ENCODE measurements around the gene ZFAND2A.
"Not testable (repeated sequence)": the region's sequence is repeated elsewhere in the genome, so short reads cannot be mapped to it uniquely, and the experiment has no call there.

The ZFAND2A gene, protein sequence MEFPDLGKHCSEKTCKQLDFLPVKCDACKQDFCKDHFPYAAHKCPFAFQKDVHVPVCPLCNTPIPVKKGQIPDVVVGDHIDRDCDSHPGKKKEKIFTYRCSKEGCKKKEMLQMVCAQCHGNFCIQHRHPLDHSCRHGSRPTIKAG

DNA sequence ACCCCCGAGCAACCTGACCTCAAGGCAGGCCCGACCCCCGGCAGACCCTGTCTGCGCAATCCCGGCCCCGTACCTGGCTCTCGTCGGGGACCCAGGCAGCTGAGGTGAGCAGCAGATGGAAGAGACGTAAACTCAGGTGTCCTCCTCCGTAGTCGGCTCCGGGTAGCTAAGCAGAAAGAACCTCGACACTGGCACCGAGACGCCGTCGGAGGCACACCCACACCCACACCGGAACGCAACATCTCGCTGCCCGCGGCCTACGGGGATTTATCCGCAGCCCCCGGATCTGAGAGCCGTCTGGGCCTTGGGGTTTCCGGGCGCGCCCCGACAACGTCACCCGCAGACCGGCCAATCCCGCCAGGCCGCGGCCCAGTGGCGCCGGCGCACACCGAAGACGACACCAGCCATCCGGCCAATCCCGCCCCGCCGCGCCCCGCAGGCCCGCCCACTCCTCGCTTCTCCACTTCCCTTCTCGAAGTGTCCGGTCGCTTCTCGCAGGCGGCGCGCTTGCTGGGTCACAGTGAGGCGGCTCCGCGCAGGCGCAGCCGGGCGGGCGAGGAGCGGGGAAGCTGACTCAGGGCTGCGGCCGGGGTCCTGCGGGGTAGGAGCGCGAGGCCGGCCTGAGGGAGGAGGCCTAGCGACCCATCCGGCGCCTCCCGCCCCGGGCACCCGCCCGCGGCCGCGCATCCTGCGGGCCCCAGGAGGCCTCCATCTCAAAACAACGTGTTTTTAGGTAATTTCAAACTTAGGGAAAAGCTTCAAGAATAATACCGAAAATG lies at the start of gene ZFAND2A:
TSS of gene ZFAND2A (minus strand) at position 306 of the 779 bp plus-strand sequence. CDS start 1,984 bp downstream, outside the sequence.
- DNase-seq (ENCODE audit: low spot score): peak; percentile 99

DNA sequence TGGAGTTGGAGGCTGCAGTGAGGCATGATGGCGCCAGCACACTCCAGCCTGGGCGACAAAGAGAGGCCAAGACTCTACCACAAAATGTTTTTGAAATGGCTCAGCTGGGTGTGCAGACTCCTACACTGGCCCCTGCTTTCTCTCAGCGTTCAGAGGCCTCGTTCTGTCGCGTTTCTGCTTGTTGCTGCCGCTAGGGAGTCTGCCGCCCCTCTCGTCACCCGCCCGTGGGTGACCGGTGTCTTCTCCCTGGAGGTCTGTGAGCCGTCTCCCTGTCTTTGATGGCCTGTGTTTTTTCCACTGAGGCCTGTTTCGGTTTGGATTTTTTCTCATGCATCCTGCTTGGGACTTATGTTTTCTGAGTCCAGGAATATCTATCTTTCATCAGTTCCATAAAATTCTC lies 49.1 kb upstream of the ZFAND2A start:
- no peak for DNase-seq (ENCODE audit: low spot score)

DNA sequence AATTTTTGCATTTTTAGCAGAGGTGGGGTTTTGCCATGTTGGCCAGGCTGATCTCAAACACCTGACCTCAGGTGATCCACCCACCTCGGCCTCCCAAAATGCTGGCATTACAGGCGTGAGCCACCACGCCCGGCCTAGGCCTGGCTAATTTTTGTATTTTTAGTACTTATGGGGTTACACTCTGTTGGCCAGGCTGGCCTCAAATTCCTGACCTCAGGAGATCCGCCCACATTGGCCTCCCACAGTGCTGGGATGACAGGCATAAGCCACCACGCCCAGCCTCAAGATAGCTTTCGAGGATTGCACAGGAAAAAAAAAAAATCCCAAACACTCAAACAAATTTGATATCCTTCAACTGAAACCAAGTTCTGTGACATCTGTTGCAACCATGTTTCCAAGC lies 45.7 kb upstream of the ZFAND2A start:
- DNase-seq (ENCODE audit: low spot score): not testable (repeated sequence)

DNA sequence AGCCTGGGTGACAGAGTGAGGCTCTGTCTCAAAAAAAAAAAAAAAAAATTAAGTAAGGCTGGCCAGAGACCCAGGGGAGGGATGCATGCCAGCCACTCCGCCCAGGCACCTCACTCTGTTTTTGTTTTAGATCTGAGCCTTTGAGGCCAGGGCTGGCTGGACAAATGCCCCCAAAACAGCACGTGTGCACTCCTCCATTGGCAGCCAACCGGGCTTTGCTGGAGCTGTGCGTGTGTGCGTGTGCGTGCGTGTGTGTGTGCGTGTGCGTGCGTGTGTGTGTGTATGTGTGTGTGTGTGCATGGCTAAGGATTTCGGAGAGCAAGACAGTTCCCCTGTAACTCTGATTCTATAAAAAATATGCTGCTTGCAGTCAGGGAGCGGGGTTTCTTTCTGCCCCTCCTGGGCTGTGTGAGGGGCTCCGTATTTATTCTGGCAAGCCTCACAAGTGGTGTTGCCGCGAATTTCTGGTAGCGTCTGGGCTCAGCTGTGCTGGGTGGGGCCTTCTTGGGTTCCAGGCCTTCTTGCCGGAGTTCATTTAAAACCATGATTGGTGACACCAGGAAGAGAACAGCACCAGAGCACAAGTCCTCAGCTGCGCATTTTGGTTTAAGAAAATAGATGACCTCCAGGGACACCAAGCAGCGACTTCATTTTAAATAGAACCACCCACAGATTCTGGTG lies 44.6 kb upstream of the ZFAND2A start:
- no peak for DNase-seq (ENCODE audit: low spot score)

DNA sequence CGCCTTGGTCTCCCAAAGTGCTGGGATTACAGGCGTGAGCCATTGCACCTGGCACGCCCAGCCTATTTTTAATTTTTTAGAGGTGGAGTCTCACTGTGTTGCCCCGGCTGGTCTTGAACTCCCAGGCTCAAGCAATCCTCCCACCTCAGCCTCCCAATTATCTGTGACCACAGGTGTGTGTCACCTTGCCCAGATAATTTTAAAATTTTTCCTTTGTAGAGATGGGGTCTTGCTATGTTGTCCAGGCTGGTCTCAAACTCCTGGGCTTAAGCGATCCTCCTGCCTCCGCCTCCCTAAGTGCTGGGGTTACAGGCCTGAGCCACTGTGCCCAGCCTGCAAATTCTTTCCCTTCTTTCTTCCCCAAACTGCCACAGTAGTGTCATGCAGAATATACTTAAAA lies 42.9 kb upstream of the ZFAND2A start:
- DNase-seq (ENCODE audit: low spot score): not testable (repeated sequence)

DNA sequence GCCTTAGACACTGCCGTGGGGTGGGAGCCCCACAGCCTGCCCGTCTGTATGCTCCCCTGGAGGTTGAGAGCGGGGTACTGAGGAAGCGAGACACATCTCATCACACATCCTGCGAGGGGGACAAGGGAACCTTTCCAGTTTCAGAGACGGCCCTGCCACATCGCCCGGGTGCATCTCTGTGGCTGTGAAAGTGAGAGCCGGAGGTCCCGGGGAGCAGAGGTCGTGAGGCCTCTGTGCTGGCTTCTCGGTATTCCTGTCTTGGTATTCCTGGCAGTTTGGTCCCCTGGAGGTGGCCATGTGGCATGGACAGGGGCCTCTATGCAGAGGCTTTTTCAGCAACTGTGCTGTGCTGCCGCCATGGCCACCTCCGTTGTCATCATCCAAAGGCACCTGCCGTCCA lies 41.9 kb upstream of the ZFAND2A start:
- no peak for DNase-seq (ENCODE audit: low spot score)

DNA sequence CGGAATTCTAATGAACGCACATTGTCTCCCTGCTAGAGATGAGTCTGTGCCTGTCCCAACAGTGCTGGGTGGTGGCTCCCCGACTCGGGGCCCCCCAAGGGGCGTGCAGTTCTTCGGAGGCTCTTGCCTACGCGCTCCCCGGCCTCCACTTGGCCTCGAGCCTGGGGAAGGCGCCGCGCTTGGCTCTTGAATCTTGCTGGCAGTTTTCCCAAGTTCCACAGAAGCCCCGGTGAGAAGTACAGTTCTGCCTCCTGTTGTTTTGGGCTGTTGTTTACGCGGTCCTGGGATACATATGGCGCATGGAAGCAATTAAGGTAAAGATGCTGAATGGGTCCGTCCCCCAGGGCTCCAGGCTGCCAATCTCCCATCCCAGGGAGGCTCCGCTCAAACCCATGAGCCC lies 40.0 kb upstream of the ZFAND2A start:
- no peak for DNase-seq (ENCODE audit: low spot score)

DNA sequence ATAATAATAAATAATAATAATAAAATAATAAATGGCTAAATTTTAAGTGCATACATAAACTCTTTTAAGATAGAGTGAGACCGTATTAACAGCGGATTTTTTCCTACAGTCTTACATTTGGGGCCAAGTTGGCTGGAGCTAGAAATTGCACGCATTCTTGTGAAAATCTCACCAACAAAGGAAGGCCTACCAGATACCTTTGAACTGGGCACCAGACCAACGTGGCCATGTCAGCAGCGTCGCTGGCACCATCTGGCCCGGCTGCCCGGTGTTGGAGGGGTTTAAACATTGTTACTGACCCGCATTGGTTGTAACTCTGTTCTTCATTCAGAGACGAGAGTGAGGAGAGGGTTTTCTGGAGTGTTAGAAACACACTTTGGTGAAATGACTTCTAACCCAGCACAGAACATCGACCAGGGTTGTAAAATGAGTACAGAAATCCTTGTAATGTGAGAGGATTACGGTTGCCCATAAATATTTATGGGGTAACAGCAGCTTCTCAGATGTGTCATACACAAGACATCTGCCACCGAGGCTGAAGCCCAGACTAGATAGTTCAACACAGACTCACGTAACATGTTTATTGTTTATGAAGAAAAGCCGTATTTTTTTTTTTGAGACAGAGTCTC lies 38.1 kb upstream of the ZFAND2A start:
- DNase-seq (ENCODE audit: low spot score): no peak

DNA sequence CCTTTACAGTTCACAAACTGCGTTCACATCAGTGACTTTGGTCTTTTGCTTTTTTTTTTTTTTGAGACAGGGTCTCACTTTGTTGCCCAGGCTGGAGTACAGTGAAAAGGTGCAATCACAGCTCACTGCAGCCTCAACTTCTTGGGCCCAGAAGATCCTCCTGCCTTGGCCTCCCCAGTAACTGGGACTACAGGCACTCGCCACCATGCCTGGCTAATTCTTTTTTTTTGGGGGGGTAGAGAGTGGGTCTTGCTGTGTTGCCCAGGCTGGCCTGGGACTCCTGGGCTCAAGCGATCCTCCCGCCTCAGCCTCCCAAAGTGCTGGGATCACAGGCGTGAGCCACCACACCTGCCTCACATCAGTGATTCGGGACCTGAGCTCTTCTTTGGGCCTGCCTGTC lies 37.0 kb upstream of the ZFAND2A start:
- DNase-seq (ENCODE audit: low spot score): no peak

DNA sequence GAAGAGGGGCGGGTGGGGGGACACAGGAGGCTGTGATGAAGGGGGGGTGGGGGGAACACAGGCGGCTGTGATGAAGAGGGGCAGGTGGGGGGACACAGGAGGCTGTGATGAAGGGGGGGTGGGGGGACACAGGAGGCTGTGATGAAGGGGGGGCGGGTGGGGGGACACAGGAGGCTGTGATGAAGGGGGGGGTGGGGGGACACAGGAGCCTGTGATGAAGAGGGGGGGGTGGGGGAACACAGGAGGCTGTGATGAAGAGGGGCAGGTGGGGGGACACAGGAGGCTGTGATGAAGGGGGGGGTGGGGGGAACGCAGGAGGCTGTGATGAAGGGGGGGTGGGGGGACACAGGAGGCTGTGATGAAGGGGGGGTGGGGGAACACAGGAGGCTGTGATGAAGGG lies 36.4 kb upstream of the ZFAND2A start:
- DNase-seq (ENCODE audit: low spot score): not testable (repeated sequence)

DNA sequence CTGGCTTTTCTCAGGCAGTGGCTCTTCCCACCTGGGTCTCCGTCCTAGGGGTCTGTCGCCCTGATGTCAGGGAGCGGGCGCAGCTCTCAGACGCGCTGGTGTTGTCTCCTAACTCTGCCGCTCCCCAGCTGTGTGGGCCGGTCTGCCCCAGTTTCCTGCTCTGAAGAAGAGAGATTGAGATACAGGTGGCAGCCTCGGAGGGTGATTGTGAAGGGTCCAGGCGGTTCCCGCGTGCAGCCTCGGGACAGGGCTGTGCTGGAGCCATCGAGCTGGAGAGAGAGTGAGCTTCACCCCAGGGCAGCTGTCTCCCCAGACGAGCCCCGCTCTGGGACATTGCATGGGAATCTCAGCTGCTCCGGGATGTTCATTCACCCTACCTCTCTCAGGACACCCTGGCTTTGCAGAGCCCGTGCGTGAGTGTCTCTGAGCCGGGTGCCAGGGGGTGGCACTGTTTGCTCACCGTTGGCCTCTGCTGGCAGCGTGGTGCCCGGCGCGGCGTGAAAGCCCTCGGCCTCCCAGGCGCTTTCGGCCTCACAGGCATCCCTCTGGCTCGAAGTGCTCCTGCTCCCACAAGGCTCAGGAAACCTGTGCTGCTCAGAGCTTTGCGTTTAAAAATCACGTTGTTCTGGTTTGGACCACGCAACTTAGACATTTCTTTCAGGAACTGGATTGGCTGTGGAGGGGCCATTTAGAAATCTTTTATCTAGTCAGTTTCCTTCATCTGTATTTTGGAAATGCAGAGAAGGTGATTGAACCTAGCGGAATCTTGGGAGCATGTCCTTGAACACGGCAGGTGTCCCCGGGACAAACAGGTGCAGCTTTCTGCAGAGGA lies 33.8 kb upstream of the ZFAND2A start:
- DNase-seq (ENCODE audit: low spot score): no peak

DNA sequence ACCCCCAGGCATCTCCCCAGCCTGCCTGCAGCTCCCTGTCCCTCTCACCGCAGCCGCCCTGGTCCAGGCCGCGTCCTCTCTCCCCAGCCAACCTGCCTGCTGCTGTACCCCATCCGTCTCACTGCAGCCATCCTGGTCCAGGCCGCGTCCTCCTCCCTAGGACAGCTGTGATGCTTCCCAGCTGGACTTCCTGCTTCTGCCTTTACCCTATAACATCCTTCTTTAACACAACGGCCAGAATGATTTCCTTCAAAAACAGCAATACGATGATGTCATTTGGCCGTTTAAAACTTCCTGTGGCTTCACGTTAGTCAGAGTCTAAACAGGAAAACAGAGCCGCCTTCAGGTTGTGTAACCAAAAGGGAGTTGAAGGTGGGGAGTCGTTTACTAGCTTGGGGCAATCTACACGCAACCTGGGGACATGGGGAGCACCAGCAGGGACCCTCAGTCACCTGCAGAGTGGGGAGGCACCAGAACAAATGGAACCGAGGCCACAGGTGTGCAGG lies 32.2 kb upstream of the ZFAND2A start:
- no peak for DNase-seq (ENCODE audit: low spot score)

DNA sequence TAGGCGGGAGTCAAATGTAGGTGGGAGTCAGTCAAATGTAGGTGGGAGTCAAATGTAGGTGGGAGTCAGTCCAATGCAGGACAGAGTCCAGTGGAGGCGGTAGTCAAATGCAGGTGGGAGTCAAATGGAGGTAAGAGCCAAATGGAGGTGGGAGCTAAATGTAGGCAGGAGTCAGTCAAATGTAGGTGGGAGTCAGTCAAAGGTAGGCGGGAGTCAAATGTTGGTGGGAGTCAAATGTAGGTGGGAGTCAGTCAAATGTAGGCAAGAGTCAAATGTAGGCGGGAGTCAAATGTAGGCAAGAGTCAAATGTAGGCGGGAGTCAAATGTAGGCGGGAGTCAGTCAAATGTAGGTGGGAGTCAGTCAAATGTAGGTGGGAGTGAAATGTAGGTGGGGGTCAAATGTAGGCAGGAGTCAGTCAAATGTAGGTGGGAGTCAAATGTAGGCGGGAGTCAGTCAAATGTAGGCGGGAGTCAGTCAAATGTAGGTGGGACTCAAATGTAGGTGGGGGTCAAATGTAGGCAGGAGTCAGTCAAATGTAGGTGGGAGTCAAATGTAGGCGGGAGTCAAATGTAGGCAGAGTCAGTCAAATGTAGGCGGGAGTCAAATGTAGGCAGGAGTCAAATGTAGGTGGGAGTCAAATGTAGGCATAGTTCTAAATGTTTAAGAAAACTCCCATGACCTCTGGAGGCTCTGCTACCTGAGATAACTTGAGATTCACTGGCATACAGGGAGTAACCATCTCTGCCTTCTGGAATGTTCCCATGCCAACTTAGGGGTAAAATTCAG lies 30.2 kb upstream of the ZFAND2A start:
- DNase-seq (ENCODE audit: low spot score): no peak

DNA sequence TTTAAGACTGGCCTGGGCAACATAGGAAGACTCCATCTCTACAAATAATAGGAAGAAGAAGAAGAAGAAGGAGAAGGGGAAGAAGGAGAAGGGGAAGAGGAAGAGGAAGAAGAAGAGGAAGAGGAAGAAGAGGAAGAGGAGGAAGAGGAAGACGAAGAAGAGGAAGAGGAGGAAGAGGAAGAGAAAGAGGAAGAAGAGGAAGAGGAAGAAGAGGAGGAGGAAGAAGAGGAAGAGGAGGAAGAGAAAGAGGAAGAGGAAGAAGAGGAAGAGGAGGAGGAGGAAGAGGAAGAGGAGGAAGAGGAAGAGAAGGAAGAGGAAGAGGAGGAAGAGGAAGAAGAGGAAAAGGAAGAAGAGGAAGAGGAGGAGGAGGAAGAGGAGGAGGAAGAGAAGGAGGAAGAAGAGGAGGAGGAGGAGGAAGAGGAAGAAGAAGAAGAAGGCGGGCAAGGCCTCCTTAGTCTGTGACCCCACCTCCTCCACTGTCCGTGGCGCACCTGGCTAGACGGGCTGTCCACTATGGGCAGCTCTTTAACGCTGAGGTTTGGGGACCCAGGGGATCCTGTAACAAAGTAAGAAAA lies 28.8 kb upstream of the ZFAND2A start:
- DNase-seq (ENCODE audit: low spot score): no peak

DNA sequence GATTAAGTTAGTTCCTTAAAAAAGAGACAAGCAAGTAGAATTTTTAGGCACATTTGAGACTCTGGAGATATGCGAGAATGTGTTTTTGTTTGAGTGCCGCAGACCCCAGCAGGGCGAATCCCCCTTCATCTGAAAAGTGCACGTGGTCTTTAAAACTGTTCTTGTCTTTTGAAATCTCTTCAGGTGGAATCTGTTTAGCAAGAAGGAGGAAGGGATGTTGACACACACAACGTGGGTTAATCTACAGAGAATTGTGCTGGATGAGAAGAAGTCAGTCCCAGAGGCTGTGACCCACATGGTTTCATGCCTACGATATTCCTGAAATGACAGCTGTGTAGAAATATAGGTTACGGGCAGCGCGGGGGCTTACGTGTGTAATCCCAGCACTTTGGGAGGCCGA lies 27.1 kb upstream of the ZFAND2A start:
- no peak for DNase-seq (ENCODE audit: low spot score)

DNA sequence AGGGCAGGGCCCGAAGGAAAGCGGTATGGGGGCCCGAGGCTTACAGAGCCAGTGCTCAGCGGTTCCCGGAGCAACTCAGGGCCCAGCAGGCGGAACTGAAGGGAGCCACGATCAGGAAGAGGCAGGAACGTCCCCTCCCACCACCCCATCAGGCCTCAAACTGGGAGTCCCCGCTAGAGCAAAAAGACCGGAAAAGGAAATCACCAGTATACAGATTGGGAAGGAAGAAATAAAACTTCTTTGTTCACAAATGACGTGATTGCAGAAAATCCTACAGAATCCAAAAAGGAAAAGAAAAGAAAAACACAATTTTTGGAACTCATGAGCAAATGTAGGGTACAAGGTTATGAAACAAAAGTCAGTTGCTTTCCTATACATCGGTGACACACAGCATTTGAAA lies 21.6 kb upstream of the ZFAND2A start:
- DNase-seq (ENCODE audit: low spot score): no peak

DNA sequence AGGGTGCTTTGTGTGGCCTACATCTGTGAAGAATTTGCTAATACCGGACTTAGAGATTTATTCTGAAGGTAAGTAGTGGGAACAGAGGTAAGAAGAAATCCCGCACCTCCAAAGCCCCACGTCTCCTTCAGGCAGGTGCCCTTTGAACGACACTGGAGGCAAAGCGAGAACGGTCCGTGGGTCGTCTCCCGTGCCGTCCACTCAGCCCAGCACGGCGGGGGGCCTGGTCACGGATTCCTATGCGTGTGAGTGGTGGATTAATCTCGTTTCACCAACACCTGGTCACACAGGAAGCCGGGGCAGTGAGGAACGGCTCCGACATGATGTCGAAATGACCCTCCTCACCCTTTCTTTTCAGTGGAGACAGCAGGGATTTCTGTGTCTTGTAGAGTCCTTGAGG lies 21.0 kb upstream of the ZFAND2A start:
- no peak for DNase-seq (ENCODE audit: low spot score)

DNA sequence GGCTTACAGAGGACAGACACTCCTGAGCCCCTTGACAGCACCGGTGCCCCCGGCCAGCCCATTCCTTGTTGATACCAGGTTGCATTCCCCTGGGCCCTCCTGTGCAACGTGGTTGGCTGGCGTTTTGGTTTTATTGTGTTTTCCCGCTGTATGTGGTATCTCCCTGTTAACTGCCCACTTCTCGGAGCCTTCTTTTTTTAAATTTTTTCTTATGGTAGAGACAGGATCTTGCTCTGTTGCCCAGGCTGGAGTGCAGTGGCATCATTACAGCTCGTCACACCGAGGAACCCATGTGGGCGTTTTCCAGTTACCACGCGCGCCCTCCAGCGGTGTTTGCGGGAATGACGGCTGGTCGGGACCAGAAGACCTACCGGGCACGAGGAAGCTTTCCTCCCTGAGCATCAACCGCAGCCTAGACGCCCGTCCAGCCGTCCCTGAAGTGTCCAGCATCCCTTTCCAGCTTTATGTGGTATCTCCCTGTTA lies 16.9 kb upstream of the ZFAND2A start:
- peak; percentile 97 for DNase-seq (ENCODE audit: low spot score)

DNA sequence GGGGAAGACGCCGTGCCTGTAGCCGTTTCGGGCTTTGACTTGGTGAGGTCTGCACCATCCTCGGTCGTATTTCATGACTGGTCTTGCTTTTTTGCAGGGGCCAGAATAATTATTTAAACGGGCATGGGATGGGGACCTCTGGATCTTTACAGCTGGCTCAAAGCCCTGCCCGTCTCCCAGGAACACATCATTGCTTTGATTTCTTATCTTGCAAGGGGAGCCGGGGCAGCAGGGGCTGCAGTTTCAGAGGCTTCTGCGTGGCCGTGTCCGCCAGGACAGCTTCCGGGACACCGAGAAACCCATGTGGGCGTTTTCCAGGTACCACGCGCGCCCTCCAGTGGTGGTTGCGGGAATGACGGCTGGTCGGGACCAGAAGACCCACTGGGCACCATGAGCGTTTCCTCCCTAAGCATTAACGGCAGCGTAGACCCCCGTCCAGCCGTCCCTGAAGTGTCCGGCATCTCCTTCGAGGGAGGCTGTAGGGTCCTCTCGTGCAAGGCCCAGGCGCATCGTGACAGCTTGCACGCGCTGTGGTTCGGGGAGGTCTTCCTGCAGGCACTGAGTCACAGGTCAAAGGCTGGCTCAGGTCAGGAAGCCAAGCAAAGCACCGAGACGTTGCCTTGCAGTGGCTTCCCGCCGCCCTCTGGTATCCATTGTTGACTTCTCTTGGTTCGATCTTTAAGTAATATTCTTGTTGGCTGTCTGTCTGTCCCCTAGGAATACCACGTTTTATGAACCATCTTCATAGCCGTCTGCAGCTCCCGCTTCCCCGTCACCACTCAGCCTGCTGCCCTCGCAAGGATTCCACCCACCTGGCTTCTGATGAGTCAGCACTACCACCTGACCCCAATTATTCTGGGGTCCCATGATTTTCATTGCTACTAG lies 16.2 kb upstream of the ZFAND2A start:
- peak; percentile 95 for DNase-seq (ENCODE audit: low spot score)
